ES-I3 (cell line): ENCODE measurements around the gene RBM20.
"Not testable (repeated sequence)": the region's sequence is repeated elsewhere in the genome, so short reads cannot be mapped to it uniquely, and the experiment has no call there.

Source experiments
- H3K36me3 ChIP-seq: 2 replicates; pipeline ENCODE4 v1.6.1; 2013; ENCODE audit warnings: mild to moderate bottlenecking, low read length, control low read depth, moderate library complexity; ENCODE audit not compliant: insufficient read depth
- H3K4me1 ChIP-seq: 2 replicates; pipeline ENCODE4 v1.6.1; 2013; ENCODE audit warnings: mild to moderate bottlenecking, control low read depth, low read length; ENCODE audit not compliant: insufficient read depth
- H3K9ac ChIP-seq: 2 replicates; pipeline ENCODE4 v1.6.1; 2013; ENCODE audit warnings: low read depth, mild to moderate bottlenecking, low read length, moderate library complexity
- H3K9me3 ChIP-seq: 2 replicates; pipeline ENCODE4 v1.6.1; 2013; ENCODE audit warnings: mild to moderate bottlenecking, low read length, moderate library complexity; ENCODE audit not compliant: control insufficient read depth, insufficient read depth

RBM20 gene

GRCh38 chr10:110724937-110725336, 80.8 kb downstream of the RBM20 start:
- Histone ChIP-seq H3K36me3 (no peaks in the 10 kb centered on the region), H3K9ac (no peak overlapping the region), H3K9me3 (no peaks in the 10 kb centered on the region), H3K4me1 (peaks cover 15% of the 10 kb centered on the region)

GRCh38 chr10:110725801-110726630, 81.9 kb downstream of the RBM20 start:
- Histone ChIP-seq H3K36me3 (no peaks in the 10 kb centered on the region), H3K4me1 (peaks cover 25% of the 10 kb centered on the region), H3K9me3 (no peaks in the 10 kb centered on the region), H3K9ac (no peak overlapping the region)

GRCh38 chr10:110727785-110728184, 83.6 kb downstream of the RBM20 start:
- not testable (repeated sequence) for H3K36me3 ChIP-seq, H3K9ac ChIP-seq, H3K9me3 ChIP-seq
- H3K4me1 ChIP-seq: peaks cover 25% of the 10 kb centered on the region

- Histone ChIP-seq H3K36me3 (no peaks in the 10 kb centered on the region), H3K4me1 (peaks cover 17% of the 10 kb centered on the region), H3K9me3 (no peaks in the 10 kb centered on the region), H3K9ac (no peak overlapping the region)
These were observed 86.4 kb downstream of the RBM20 start for GRCh38 chr10:110730345-110731050.

GRCh38 chr10:110733218-110733952, 89.2 kb downstream of the RBM20 start:
- peaks cover 10% of the 10 kb centered on the region; the same call in 1 of the 2 replicates for H3K4me1 ChIP-seq
- H3K9ac ChIP-seq: no peak overlapping the region
- no peaks in the 10 kb centered on the region for H3K36me3 ChIP-seq
- H3K9me3 ChIP-seq: no peaks in the 10 kb centered on the region

GRCh38 chr10:110735620-110736027, 91.5 kb downstream of the RBM20 start:
- H3K36me3 ChIP-seq: no peaks in the 10 kb centered on the region
- H3K9me3 ChIP-seq: no peaks in the 10 kb centered on the region
- no peak overlapping the region for H3K9ac ChIP-seq
- peaks cover 3% of the 10 kb centered on the region; the same call in 1 of the 2 replicates for H3K4me1 ChIP-seq

GRCh38 chr10:110737886-110738634, 93.9 kb downstream of the RBM20 start:
- Histone ChIP-seq H3K36me3 (no peaks in the 10 kb centered on the region), H3K9me3 (no peaks in the 10 kb centered on the region), H3K4me1 (no peaks in the 10 kb centered on the region), H3K9ac (no peak overlapping the region)

- Histone ChIP-seq H3K36me3 (no peaks in the 10 kb centered on the region), H3K9ac (no peak overlapping the region), H3K9me3 (no peaks in the 10 kb centered on the region)
These were observed 95.7 kb downstream of the RBM20 start for GRCh38 chr10:110739811-110740271.

GRCh38 chr10:110742801-110743200, 98.7 kb downstream of the RBM20 start:
- Histone ChIP-seq H3K9ac (no peak overlapping the region), H3K9me3 (no peaks in the 10 kb centered on the region), H3K4me1 (0 out of 2 replicates have a peak, but pooled peaks cover 8% of the 10 kb centered on the region), H3K36me3 (no peaks in the 10 kb centered on the region)

More at GRCh38 chr10:110739811-110740271, 95.7 kb downstream of the RBM20 start:
- H3K4me1 ChIP-seq: 0 out of 2 replicates have a peak, but pooled peaks cover under 1% of the 10 kb centered on the region

- 0 out of 2 replicates have a peak, but pooled peaks cover 8% of the 10 kb centered on the region for H3K4me1 ChIP-seq
- no peaks in the 10 kb centered on the region for H3K36me3 ChIP-seq
- H3K9ac ChIP-seq: no peak overlapping the region
- H3K9me3 ChIP-seq: no peaks in the 10 kb centered on the region; the same call in none of the 2 replicates
These were observed 100.6 kb downstream of the RBM20 start for GRCh38 chr10:110744782-110745181.

- Histone ChIP-seq H3K36me3 (no peaks in the 10 kb centered on the region), H3K9ac (no peak overlapping the region), H3K9me3 (no peaks in the 10 kb centered on the region; the same call in none of the 2 replicates), H3K4me1 (0 out of 2 replicates have a peak, but pooled peaks cover 8% of the 10 kb centered on the region)
These were observed 102.2 kb downstream of the RBM20 start for GRCh38 chr10:110746254-110746826.

GRCh38 chr10:110746969-110747608, 103.0 kb downstream of the RBM20 start:
- no peaks in the 10 kb centered on the region; the same call in none of the 2 replicates for H3K9me3 ChIP-seq
- H3K4me1 ChIP-seq: 0 out of 2 replicates have a peak, but pooled peaks cover 8% of the 10 kb centered on the region
- H3K9ac ChIP-seq: no peak overlapping the region
- H3K36me3 ChIP-seq: no peaks in the 10 kb centered on the region
